Fibroblast of skin of scalp (primary cell): ENCODE measurements around the gene LRRC27.

Experiments used
- DNase-seq: peaks from one replicate; pipeline ENCODE4 v3.0.0-alpha.2; 2013

The LRRC27 gene

GRCh38 chr10:132359305-132360040 is 27.5 kb downstream of the LRRC27 start:
- DNase-seq, result no peak

GRCh38 chr10:132360766-132361447 is 28.9 kb downstream of the LRRC27 start:
- DNase-seq, result no peak

- DNase-seq, result no peak
These were observed 29.6 kb downstream of the LRRC27 start for GRCh38 chr10:132361581-132362101.

GRCh38 chr10:132362151-132362611 is 30.2 kb downstream of the LRRC27 start:
- no peak for DNase-seq

- DNase-seq, result no peak
These were observed 31.4 kb downstream of the LRRC27 start for GRCh38 chr10:132363376-132363775.

GRCh38 chr10:132363921-132364593 is 32.1 kb downstream of the LRRC27 start:
- no peak for DNase-seq

GRCh38 chr10:132364594-132364970 is 32.6 kb downstream of the LRRC27 start:
- no peak for DNase-seq

GRCh38 chr10:132365102-132365501 is 33.1 kb downstream of the LRRC27 start:
- no peak for DNase-seq

GRCh38 chr10:132366006-132366405 is 34.0 kb downstream of the LRRC27 start:
- DNase-seq, result no peak

GRCh38 chr10:132366499-132366898 is 34.5 kb downstream of the LRRC27 start:
- no peak for DNase-seq

- DNase-seq, result no peak
These were observed 36.4 kb downstream of the LRRC27 start for GRCh38 chr10:132368391-132368790.

- peak; percentile 80 for DNase-seq
These were observed 37.1 kb downstream of the LRRC27 start for GRCh38 chr10:132368881-132369635.

- no peak for DNase-seq
These were observed 37.7 kb downstream of the LRRC27 start for GRCh38 chr10:132369636-132370185.

- no peak for DNase-seq
These were observed 38.7 kb downstream of the LRRC27 start for GRCh38 chr10:132370426-132371340.

GRCh38 chr10:132371641-132372081 is 39.7 kb downstream of the LRRC27 start:
- DNase-seq, result no peak

GRCh38 chr10:132372516-132373095 is 40.6 kb downstream of the LRRC27 start:
- DNase-seq, result no peak

- DNase-seq, result no peak
These were observed 41.4 kb downstream of the LRRC27 start for GRCh38 chr10:132373241-132373955.

- no peak for DNase-seq
These were observed 42.2 kb downstream of the LRRC27 start for GRCh38 chr10:132374176-132374575.

GRCh38 chr10:132374612-132375011 is 42.6 kb downstream of the LRRC27 start:
- no peak for DNase-seq
